Measurements from ENCODE around the gene TLNRD1. TPM values are rescaled to one million over a fixed set of nuclear protein-coding genes. Genes with fewer than 3 reads are reported as not detected.

Gene TLNRD1
- total and polyA plus RNA-seq, 11 donors = 3.2 to 30.8 (median 7.9) TPM

DNA sequence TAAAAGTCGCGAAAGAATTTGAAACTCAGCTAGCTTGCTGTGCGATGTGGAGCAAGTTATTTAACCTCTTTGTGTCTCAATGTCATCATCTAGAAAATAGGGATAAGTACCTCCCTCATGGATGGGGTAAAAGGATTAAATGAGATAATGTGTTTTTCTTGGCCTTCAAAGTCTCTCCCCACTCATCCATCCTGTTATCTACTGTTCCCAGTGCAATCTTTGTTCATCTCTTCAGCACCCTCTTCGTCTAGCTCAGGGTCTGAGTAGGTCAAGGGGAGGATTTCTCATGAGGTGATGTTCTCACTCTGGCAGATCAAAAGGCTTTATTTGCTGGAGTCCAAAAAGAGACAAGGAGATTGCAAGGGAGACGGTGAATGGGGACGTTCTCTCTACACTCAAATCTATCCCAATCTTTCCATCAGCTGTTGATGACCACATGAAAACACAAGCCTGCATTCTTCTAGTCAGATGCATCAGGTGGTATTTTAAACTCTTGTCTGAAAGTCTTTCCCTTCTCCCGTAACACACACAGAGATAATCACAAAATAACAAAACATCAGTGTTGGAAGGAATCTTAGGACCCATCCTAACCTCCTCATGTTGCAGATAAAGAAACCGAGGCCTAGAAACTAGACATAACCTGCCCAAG is 12.5 kb upstream of the TLNRD1 start:
- DNase-seq = no peak
- peak overlapping the region in 7 of 12 donors; percentile 13 to 94 (median 93) for H3K27ac ChIP-seq
- intact Hi-C loops (cut with DNase I) = loop anchor here in 2 of 10 donors (5.0 to 10.0 kb wide), 2 partner anchors 277 to 334 kb away; partner anchors contain the start of gene STARD5 (in 1 of the 2)
- 48 to 53% (median 51%) methylated on average over 8 of the region's 8 CpGs for WGBS, 4 donors
- H3K4me1 ChIP-seq = peaks cover 10 to 79% (median 59%) of the 10 kb centered on the region in 12 donors
- H3K4me3 ChIP-seq = peak overlapping the region in 10 of 12 donors; percentile 78 to 97 (median 88)
- TF ChIP-seq, protein P1, sequence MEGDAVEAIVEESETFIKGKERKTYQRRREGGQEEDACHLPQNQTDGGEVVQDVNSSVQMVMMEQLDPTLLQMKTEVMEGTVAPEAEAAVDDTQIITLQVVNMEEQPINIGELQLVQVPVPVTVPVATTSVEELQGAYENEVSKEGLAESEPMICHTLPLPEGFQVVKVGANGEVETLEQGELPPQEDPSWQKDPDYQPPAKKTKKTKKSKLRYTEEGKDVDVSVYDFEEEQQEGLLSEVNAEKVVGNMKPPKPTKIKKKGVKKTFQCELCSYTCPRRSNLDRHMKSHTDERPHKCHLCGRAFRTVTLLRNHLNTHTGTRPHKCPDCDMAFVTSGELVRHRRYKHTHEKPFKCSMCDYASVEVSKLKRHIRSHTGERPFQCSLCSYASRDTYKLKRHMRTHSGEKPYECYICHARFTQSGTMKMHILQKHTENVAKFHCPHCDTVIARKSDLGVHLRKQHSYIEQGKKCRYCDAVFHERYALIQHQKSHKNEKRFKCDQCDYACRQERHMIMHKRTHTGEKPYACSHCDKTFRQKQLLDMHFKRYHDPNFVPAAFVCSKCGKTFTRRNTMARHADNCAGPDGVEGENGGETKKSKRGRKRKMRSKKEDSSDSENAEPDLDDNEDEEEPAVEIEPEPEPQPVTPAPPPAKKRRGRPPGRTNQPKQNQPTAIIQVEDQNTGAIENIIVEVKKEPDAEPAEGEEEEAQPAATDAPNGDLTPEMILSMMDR (IDR thresholded peaks at IDR 0.05) = no peak
- no peak for TF ChIP-seq POLR2A (IDR thresholded peaks at IDR 0.05)
- peaks cover 0 to 5% (median 0%) of the 10 kb centered on the region in 9 donors for H3K36me3 ChIP-seq
- H3K9me3 ChIP-seq = no peaks in the 10 kb centered on the region
- no peaks in the 10 kb centered on the region for H3K27me3 ChIP-seq
- no peak for ATAC-seq

DNA sequence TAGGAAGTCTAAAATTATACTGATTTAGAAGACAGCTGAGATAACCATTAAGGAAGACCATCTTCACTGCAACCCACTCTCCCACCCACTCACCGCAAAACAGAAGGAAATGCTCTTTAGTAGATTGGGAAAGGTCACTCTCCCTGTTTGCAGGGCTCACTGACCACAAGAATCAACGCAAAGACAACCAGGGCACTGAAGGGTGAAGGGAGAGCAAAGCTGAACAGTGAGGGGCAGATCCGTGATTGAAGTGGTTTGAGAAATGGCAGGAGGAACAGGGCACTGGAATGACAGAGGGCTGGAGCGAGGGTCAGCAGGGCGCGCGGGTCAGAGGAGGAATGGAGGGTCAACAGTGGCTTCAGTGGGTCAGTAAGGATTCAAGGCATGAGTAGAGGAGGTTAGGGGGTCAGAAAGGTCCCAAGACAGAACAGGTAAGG is 11.6 kb upstream of the TLNRD1 start:
- TF ChIP-seq, protein P1 (IDR thresholded peaks at IDR 0.05) = no peak
- TF ChIP-seq POLR2A (IDR thresholded peaks at IDR 0.05) = no peak
- H3K27me3 ChIP-seq = no peaks in the 10 kb centered on the region
- intact Hi-C loops (cut with DNase I) = loop anchor here in 2 of 10 donors (5.0 to 10.0 kb wide), 2 partner anchors 276 to 333 kb away; partner anchors contain the start of gene STARD5 (in 1 of the 2)
- no peaks in the 10 kb centered on the region for H3K9me3 ChIP-seq
- peak overlapping the region; percentile 80 to 96 (median 92) for H3K27ac ChIP-seq
- DNase-seq (no peak), ATAC-seq (peak in 1 of 4 donors; percentile 1)
- peak overlapping the region; percentile 75 to 97 (median 88) for H3K4me3 ChIP-seq
- H3K4me1 ChIP-seq = peaks cover 10 to 74% (median 58%) of the 10 kb centered on the region in 12 donors
- WGBS, 4 donors = 0 to 1% (median 1%) methylated on average over 7 of the region's 7 CpGs
- peaks cover 0 to 4% (median 0%) of the 10 kb centered on the region in 9 donors for H3K36me3 ChIP-seq

DNA sequence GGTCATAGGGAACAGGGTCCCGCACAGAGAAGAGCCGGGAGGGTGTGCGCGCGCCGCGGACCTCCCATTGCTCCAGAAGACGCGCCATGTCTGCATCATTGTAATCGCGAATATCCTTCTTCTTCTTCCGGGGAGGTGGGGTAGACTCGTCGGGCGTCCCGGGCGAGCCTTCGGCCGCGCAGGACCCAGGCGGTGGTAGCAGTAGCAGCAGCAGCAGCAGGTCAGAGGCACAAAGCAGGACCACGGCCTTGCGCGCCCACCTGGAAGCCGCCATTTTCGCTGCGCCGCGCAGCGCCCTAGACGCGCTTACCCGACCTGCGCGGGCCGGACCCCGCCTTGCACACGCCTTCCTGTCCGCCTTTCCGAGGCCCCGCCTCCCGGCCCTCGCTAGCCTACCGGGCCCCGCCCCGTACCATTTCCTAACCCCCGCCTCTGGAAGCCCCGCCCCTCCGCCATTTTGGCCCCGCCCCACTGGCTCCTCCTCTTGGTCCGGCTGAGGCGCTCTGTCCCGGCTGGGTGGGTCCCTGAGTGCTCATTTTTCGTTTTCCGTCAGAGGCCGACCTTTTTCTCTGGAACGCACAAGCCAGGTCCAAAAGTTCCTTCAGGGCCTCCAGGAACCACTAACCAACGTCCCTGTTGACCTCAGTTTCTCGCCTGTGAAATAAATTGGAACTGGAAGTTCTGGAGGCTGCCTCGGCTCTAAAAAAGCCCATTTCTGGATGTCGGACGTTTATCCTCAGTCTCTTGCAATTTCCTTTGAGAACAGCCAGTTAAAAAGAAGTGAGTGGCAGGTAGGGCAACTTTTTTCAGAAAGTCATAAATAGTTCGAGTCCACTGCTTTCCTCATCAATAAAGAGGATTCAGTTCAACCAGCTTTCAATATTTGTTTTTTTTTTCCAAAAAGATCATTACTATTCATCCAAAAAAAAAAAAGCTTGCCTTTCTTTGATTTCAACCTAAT is 10.9 kb upstream of the TLNRD1 start, which contains the start of gene MESD:
MESD (minus strand) TSS at position 302 of the 961 bp plus-strand sequence; CDS start at position 274, 28 bp downstream.
- Histone ChIP-seq H3K4me3 (peak within 1 kb of the TSS; percentile 75 to 97 (median 88)), H3K27me3 (no peaks in the 10 kb centered on the region), H3K36me3 (peaks cover 0 to 4% (median 0%) of the 10 kb centered on the region in 9 donors), H3K27ac (peak within 1 kb of the TSS; percentile 80 to 96 (median 92)), H3K9me3 (no peaks in the 10 kb centered on the region), H3K4me1 (peaks cover 10 to 67% (median 55%) of the 10 kb centered on the region in 12 donors)
- 1% methylated on average over 36 to 63 of the region's 63 CpGs for WGBS, 4 donors
- DNase-seq (peak; percentile 98 to 99 (median 99)), ATAC-seq (peak; percentile 97 to 99 (median 98))
- intact Hi-C loops (cut with DNase I) = loop anchor here in 5 of 10 donors (2.0 to 10.0 kb wide), 5 partner anchors 115 to 1055 kb away; partner anchors contain the start of genes MEX3B (in 1 of the 5) and STARD5 (in 1 of the 5)
- TF ChIP-seq, protein P1 (IDR thresholded peaks at IDR 0.05) = no peak
- TF ChIP-seq POLR2A (IDR thresholded peaks at IDR 0.05) = peak; percentile 36 to 94
